Kidney epithelial cell (primary cell): ENCODE measurements around the gene ADAMTSL1. TPM values are rescaled to one million over a fixed set of nuclear protein-coding genes. Genes with fewer than 3 reads are reported as not detected.

Experiments used
- DNase-seq: peaks from one replicate; pipeline ENCODE4 v3.0.0-alpha.2; 2010; ENCODE audit warnings: low read depth
- H3K27me3 ChIP-seq: 2 replicates; pipeline ENCODE4 v1.6.0; 2011; ENCODE audit warnings: low read length; ENCODE audit not compliant: control insufficient read depth, insufficient read depth
- H3K36me3 ChIP-seq: 2 replicates; pipeline ENCODE4 v1.5.1; 2011; ENCODE audit warnings: low read length; ENCODE audit not compliant: control insufficient read depth, insufficient read depth
- H3K4me3 ChIP-seq: 2 replicates; pipeline ENCODE4 v1.5.1; 2011; ENCODE audit warnings: low read depth, mild to moderate bottlenecking, control low read depth, low read length
- CTCF ChIP-seq: IDR thresholded peaks from 2 replicates; pipeline ENCODE4 v1.5.1; 2011; ENCODE audit warnings: mild to moderate bottlenecking, moderate library complexity, low read length, control low read depth, inconsistent platforms; ENCODE audit not compliant: insufficient read depth, poor library complexity, severe bottlenecking
- total RNA-seq: library from RNA; depleted of rRNA; stranded (reverse); fragments of >200 nt; gene quantifications from 2 replicates; pipeline ENCODE4 v1.2.3, GENCODE V29; 2015

Gene ADAMTSL1
- total RNA-seq, 1 donor from 2014 or later: 0.08 TPM

- no peaks in the 10 kb centered on the region for H3K36me3 ChIP-seq
- TF ChIP-seq CTCF: no peak
- no peak for DNase-seq
- H3K4me3 ChIP-seq: no peak overlapping the region
- H3K27me3 ChIP-seq: no peaks in the 10 kb centered on the region
Observed at GRCh38 chr9:18616976-18617375, 143.0 kb downstream of the ADAMTSL1 start.

DNA sequence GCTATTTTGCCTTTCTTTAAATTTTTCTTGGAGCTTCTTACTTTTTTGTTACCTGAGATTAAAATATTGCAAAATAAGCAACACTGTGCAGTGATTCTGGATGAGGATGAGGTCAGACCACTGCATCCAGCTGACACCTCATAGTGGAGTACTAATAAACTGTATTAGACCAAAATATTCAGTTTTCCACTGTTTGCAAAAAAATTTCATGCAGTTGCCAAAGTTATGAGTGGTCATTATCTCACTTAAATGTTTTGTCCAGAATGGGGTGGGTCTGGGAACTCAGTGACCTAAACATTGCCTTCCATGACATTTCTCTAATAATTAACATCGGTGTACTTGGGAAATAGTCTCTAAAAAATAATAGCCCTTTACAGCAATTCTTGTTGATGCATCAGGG, 143.8 kb downstream of the ADAMTSL1 start:
- no peak for TF ChIP-seq CTCF
- Histone ChIP-seq H3K4me3 (no peak overlapping the region), H3K27me3 (no peaks in the 10 kb centered on the region), H3K36me3 (no peaks in the 10 kb centered on the region)
- DNase-seq: no peak

- no peak for TF ChIP-seq CTCF
- H3K4me3 ChIP-seq: no peak overlapping the region
- DNase-seq: no peak
- H3K27me3 ChIP-seq: no peaks in the 10 kb centered on the region
- H3K36me3 ChIP-seq: no peaks in the 10 kb centered on the region
Observed at GRCh38 chr9:18618862-18619261, 144.9 kb downstream of the ADAMTSL1 start.

DNA sequence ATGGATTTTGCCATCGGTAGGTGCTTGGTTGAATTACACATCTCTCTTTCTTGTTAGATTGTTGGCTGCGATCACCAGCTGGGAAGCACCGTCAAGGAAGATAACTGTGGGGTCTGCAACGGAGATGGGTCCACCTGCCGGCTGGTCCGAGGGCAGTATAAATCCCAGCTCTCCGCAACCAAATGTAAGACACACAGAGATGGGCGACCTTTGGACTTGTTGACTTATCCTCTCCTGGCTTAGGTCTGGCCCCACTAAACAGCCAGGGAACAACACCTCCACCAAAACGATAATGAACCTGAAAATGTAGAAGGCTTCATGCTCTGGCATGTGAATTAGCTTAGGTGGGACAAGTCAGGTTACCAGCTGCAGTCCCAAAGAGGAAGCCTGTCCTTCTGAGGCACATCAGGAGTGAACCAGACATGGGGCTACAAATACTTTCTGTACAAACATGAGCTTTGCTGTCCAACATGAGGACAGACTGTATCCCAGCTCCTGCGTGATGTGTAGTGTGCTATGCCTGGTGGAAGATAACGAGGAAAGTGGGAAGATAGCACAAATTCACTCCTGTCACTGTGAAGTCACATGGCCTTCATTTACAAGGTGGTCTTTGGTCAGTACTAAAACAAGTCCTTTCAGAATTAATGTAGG, 148.4 kb downstream of the ADAMTSL1 start:
- Histone ChIP-seq H3K4me3 (no peak overlapping the region), H3K27me3 (no peaks in the 10 kb centered on the region), H3K36me3 (no peaks in the 10 kb centered on the region)
- no peak for DNase-seq
- TF ChIP-seq CTCF: no peak

DNA sequence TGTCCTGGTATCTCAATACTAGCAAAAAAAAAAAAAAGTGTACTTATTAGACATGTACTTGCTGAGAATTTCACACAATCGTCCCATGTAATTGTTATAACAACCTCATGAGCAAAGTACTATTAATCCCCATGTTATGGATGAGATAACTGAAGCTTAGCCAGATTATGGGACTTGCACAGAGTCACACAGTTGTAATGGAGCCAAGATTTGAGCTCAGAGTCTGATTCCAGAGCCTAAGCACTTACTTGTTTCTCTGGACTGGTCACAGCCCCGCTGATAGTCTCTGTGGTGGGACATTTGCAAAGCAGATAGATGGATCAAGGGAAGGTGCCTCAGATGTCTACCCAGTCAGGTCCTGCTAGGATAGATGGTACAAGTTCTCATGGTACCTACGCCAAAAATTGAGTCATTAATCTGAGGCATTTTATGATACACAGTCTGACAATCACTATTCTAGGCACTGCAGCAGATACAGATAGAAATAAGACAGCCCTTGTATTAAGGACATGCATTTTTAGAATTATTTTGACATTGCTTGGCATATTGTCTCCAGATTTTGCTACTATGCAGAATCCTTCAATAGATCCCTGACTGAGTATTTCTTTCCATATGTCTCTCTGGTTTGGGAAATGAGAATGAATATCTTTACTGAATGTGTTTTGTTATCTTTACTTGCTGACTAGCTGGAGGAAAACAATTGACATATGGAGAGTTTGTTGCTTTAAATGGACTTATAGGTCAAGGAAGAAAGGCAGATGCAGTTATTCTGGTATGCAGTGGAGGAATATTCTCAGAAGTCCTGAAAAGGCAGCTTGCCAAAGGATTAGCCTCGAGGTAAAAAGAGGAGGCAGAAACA, 149.5 kb downstream of the ADAMTSL1 start:
- Histone ChIP-seq H3K36me3 (no peaks in the 10 kb centered on the region), H3K4me3 (no peak overlapping the region), H3K27me3 (no peaks in the 10 kb centered on the region)
- TF ChIP-seq CTCF: no peak
- DNase-seq: no peak
